Measurements from ENCODE around the gene CRYBB2.
"Not testable (repeated sequence)": the region's sequence is repeated elsewhere in the genome, so short reads cannot be mapped to it uniquely, and the experiment has no call there.

The CRYBB2 gene

GRCh38 chr22:25199731-25200520, 19.5 kb upstream of the CRYBB2 start, which contains the start of gene CRYBB3:
TSS of gene CRYBB3 (plus strand) at chr22:25199858. CDS start at chr22:25201397, 1,539 bp downstream.
- no peak for DNase-seq (ENCODE audit: low read depth in 2 of 3, low spot score in 2 of 3)

- no peak for DNase-seq (ENCODE audit: low read depth in 2 of 3, low spot score in 2 of 3)
These were observed 18.5 kb upstream of the CRYBB2 start for GRCh38 chr22:25200967-25201366.

- DNase-seq (ENCODE audit: low read depth in 2 of 3, low spot score in 2 of 3): no peak
These were observed 17.7 kb upstream of the CRYBB2 start for GRCh38 chr22:25201557-25202273.

- peak; percentile 10 to 32 (median 24) for DNase-seq (ENCODE audit: low read depth in 2 of 3, low spot score in 2 of 3)
These were observed 17.0 kb upstream of the CRYBB2 start for GRCh38 chr22:25202290-25202921.

GRCh38 chr22:25203082-25203481, 16.4 kb upstream of the CRYBB2 start:
- no peak for DNase-seq (ENCODE audit: low read depth in 2 of 3, low spot score in 2 of 3)

GRCh38 chr22:25204547-25204946, 14.9 kb upstream of the CRYBB2 start:
- DNase-seq (ENCODE audit: low read depth in 2 of 3, low spot score in 2 of 3): not testable (repeated sequence)

- no peak for DNase-seq (ENCODE audit: low read depth in 2 of 3, low spot score in 2 of 3)
These were observed 13.6 kb upstream of the CRYBB2 start for GRCh38 chr22:25205847-25206246.

GRCh38 chr22:25206998-25207397, 12.4 kb upstream of the CRYBB2 start:
- DNase-seq (ENCODE audit: low read depth in 2 of 3, low spot score in 2 of 3): no peak

GRCh38 chr22:25207553-25208157, 11.8 kb upstream of the CRYBB2 start:
- no peak for DNase-seq (ENCODE audit: low read depth in 2 of 3, low spot score in 2 of 3)

- no peak for DNase-seq (ENCODE audit: low read depth in 2 of 3, low spot score in 2 of 3)
These were observed 11.1 kb upstream of the CRYBB2 start for GRCh38 chr22:25208328-25208727.

- DNase-seq (ENCODE audit: low read depth in 2 of 3, low spot score in 2 of 3): no peak
These were observed 10.5 kb upstream of the CRYBB2 start for GRCh38 chr22:25208743-25209505.

GRCh38 chr22:25210793-25211192, 8.6 kb upstream of the CRYBB2 start:
- no peak for DNase-seq (ENCODE audit: low read depth in 2 of 3, low spot score in 2 of 3)

GRCh38 chr22:25212337-25212736, 7.1 kb upstream of the CRYBB2 start:
- no peak for DNase-seq (ENCODE audit: low read depth in 2 of 3, low spot score in 2 of 3)

- no peak for DNase-seq (ENCODE audit: low read depth in 2 of 3, low spot score in 2 of 3)
These were observed 6.2 kb upstream of the CRYBB2 start for GRCh38 chr22:25213221-25213620.

GRCh38 chr22:25216230-25216629, 3.2 kb upstream of the CRYBB2 start:
- no peak for DNase-seq (ENCODE audit: low read depth in 2 of 3, low spot score in 2 of 3)

GRCh38 chr22:25219948-25220442, 556 bp downstream of the CRYBB2 start:
- no peak for DNase-seq (ENCODE audit: low read depth in 2 of 3, low spot score in 2 of 3)

- DNase-seq (ENCODE audit: low read depth in 2 of 3, low spot score in 2 of 3): no peak
These were observed 2.4 kb downstream of the CRYBB2 start for GRCh38 chr22:25221790-25222189.

GRCh38 chr22:25223269-25223850, 3.9 kb downstream of the CRYBB2 start:
- no peak for DNase-seq (ENCODE audit: low read depth in 2 of 3, low spot score in 2 of 3)

- DNase-seq (ENCODE audit: low read depth in 2 of 3, low spot score in 2 of 3): no peak
These were observed 9.4 kb downstream of the CRYBB2 start for GRCh38 chr22:25228822-25229221.

GRCh38 chr22:25230760-25231159, 11.3 kb downstream of the CRYBB2 start:
- not testable (repeated sequence) for DNase-seq (ENCODE audit: low read depth in 2 of 3, low spot score in 2 of 3)

All from activated CD8-positive, alpha-beta memory T cell treated with anti-CD3 and anti-CD28 coated beads for 48 hours (primary cell).